B cell (primary cell): ENCODE data around the gene NUP214. TPM values are rescaled to one million over a fixed set of nuclear protein-coding genes. Genes with fewer than 3 reads are reported as not detected.

Experiments
- ATAC-seq: fragments of 200-7000 bp; cut with Tn5 transposase; one replicate; pipeline ENCODE4 v1.10.0; 2021; ENCODE audit warnings: low read depth, mild to moderate bottlenecking, moderate number of reproducible peaks, moderate library complexity
- CTCF ChIA-PET: fragments of 350-600 bp; sonication (Branson Sonifier 250); formaldehyde crosslinking; loops from one replicate; lab custom pipeline; 2021; ENCODE audit warnings: antibody characterized with exemption, inconsistent platforms; lab: Charles Lee
- POLR2A ChIA-PET: fragments of 350-600 bp; sonication (Branson Sonifier 250); formaldehyde crosslinking; loops from one replicate; lab custom pipeline; 2021; ENCODE audit warnings: antibody characterized with exemption; lab: Charles Lee
- DNase-seq: peaks from one replicate; pipeline ENCODE4 v3.0.0; 2013
- H2AFZ ChIP-seq: 2 replicates; pipeline ENCODE4 v1.6.1; 2012; ENCODE audit warnings: mild to moderate bottlenecking, low read depth, low read length; ENCODE audit not compliant: insufficient read depth, poor library complexity, severe bottlenecking
- H3K27ac ChIP-seq, 2 donors: 1 replicate in 1 of 2; 2 replicates in 1 of 2; pipeline ENCODE4 v1.5.1; 2012 to 2013; ENCODE audit warnings: low read length in 2 of 2, mild to moderate bottlenecking in 2 of 2, moderate library complexity in 1 of 2
- H3K27me3 ChIP-seq, 4 experiments: fragments of 200-600 bp in 1 of 4; sonication (generic) in 1 of 4; replicated peaks in 1 of 4; 1 replicate in 2 of 4; 2 replicates in 2 of 4; pipeline versions ENCODE4 v1.6.1 to v1.7.0; 2013 to 2016; ENCODE audit warnings: low read length in 3 of 4, mild to moderate bottlenecking in 2 of 4, mixed read lengths in 1 of 4, moderate library complexity in 1 of 4; ENCODE audit not compliant: insufficient read depth in 4 of 4, control insufficient read depth in 3 of 4; ENCODE audit errors: control extremely low read depth in 1 of 4
- H3K36me3 ChIP-seq, 2 experiments: replicated peaks in 1 of 2; 1 replicate in 1 of 2; 2 replicates in 1 of 2; pipeline versions ENCODE4 v1.6.1 to v1.7.1; 2013; ENCODE audit warnings: low read length in 1 of 2; ENCODE audit not compliant: insufficient read depth in 2 of 2, control insufficient read depth in 1 of 2; ENCODE audit errors: control extremely low read depth in 1 of 2, extremely low read depth in 1 of 2
- H3K4me1 ChIP-seq, 2 donors: fragments of 200-600 bp in 1 of 2; sonication (generic) in 1 of 2; 1 replicate in 1 of 2; 2 replicates in 1 of 2; pipeline versions ENCODE4 v1.5.1 to v1.6.1; 2013 to 2017; ENCODE audit warnings: low read length in 2 of 2; ENCODE audit not compliant: control insufficient read depth in 2 of 2, insufficient read depth in 2 of 2
- H3K4me2 ChIP-seq: replicated peaks from 2 replicates; pipeline ENCODE3; 2012; ENCODE audit warnings: mild to moderate bottlenecking, low read depth, low read length; ENCODE audit not compliant: poor library complexity, severe bottlenecking
- H3K4me3 ChIP-seq, 5 experiments: fragments of 200-600 bp in 1 of 5; sonication (generic) in 1 of 5; 1 replicate in 3 of 5; 2 replicates in 2 of 5; pipeline versions ENCODE4 v1.5.1 to v1.7.0; 2011 to 2016; ENCODE audit warnings: low read length in 4 of 5, mild to moderate bottlenecking in 4 of 5, low read depth in 2 of 5, control low read depth in 1 of 5, moderate library complexity in 1 of 5; ENCODE audit not compliant: insufficient read depth in 1 of 5; ENCODE audit errors: control extremely low read depth in 1 of 5, extremely low read depth in 1 of 5
- H3K79me2 ChIP-seq: fragments of 200-600 bp; sonication (generic); one replicate; pipeline ENCODE4 v1.6.0; 2016; ENCODE audit warnings: low read length; ENCODE audit not compliant: control insufficient read depth, insufficient read depth
- H3K9ac ChIP-seq: fragments of 200-600 bp; sonication (generic); 2 replicates; pipeline ENCODE4 v1.6.1; 2017; ENCODE audit warnings: mild to moderate bottlenecking, low read length, moderate library complexity
- H3K9me3 ChIP-seq, 3 donors: one replicate each; pipeline versions ENCODE4 v1.6.1 to v1.7.1; 2013; ENCODE audit warnings: low read length in 2 of 3; ENCODE audit not compliant: control insufficient read depth in 2 of 3, insufficient read depth in 1 of 3; ENCODE audit errors: control extremely low read depth in 1 of 3
- H4K20me1 ChIP-seq: 2 replicates; pipeline ENCODE4 v1.6.0; 2012; ENCODE audit warnings: mild to moderate bottlenecking, low read length; ENCODE audit not compliant: insufficient read depth, control insufficient read depth, poor library complexity, severe bottlenecking
- H3K27ac Mint-ChIP-seq: one replicate; pipeline ENCODE4 v1.8.0; 2021; ENCODE audit warnings: mixed read lengths
- H3K27me3 Mint-ChIP-seq: one replicate; pipeline ENCODE4 v1.8.0; 2021; ENCODE audit warnings: mixed read lengths
- H3K4me1 Mint-ChIP-seq: one replicate; pipeline ENCODE4 v1.8.0; 2021; ENCODE audit warnings: mixed read lengths
- H3K4me3 Mint-ChIP-seq: one replicate; pipeline ENCODE4 v1.8.0; 2021; ENCODE audit warnings: mixed read lengths
- H3K9me3 Mint-ChIP-seq: one replicate; pipeline ENCODE4 v1.8.0; 2022; ENCODE audit warnings: mixed read lengths; ENCODE audit not compliant: insufficient read depth
- EZH2 ChIP-seq: IDR thresholded peaks from 2 replicates; pipeline ENCODE4 v1.6.1; 2012; ENCODE audit warnings: borderline replicate concordance, low read depth, mild to moderate bottlenecking, moderate library complexity, low read length; ENCODE audit not compliant: insufficient read depth, poor library complexity, severe bottlenecking
- WGBS: methylation state at CpG from one replicate; pipeline ENCODE4 v1.1.5; 2013; ENCODE audit warnings: missing lambda C conversion rate; ENCODE audit not compliant: insufficient coverage; 5-methylcytosine and 5-hydroxymethylcytosine counted together
- intact Hi-C: fragments of 100-400 bp; cut with micrococcal nuclease; formaldehyde crosslinking; loops from one replicate; pipeline ENCODE4 v1.10.0; 2022
- polyA plus RNA-seq: library from polyadenylated mRNA; depleted of rRNA; stranded (reverse); fragments of >200 nt; gene quantifications from 2 replicates; pipeline ENCODE4 v1.2.3, GENCODE V29; 2012
- total RNA-seq, 2 donors: library from RNA; stranded (reverse); fragments of 120-200 nt in 1 of 2; gene quantifications; 1 replicate in 1 of 2; 2 replicates in 1 of 2; pipeline versions ENCODE4 v1.2.3 to v1.2.4, GENCODE V29; 2013 to 2022
- TF ChIP-seq, protein P1 (sequence below): fragments of 200-600 bp; IDR thresholded peaks from one replicate; pipeline ENCODE4 v1.8.0; 2022; ENCODE audit warnings: antibody characterized with exemption, mild to moderate bottlenecking

NUP214 gene
- total and polyA plus RNA-seq, 2 donors (not counting 1 experiment from before 2014, with no cell fraction given), result 19.0 to 94.6 TPM

DNA sequence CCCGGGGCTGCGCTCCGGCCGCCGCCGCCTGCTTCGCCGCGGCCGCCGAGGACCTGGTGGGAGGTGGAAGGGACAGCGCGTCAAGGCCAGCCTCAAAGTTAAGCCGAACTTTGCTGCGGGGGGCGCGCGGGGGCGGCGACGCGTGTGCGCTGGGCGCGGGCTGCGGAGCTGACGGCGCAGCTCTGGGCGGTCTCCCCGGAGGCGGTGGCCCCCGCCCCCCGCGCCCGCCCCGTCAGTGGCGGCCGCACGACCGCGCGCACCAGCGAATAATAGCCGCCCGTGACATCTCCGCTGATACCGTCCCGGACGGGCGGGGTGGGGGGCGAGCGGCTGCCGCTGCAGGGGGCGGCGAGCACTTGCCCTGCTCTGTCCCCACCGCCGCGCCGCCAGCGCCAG, 151.5 kb downstream of the NUP214 start:
- peaks cover 5% of the 10 kb centered on the region for H3K27me3 Mint-ChIP-seq
- ATAC-seq (peak; percentile 22), DNase-seq (peak; percentile 69)
- ChIA-PET CTCF (interaction anchor here (1.3 to 8.9 kb wide), 4 partner anchors 14 to 99 kb away, joined by 4 to 158 read pairs (median 22); no protein-coding TSS in a partner anchor), POLR2A (interaction anchor here (1.5 to 8.2 kb wide), 4 partner anchors 13 to 96 kb away, joined by 6 to 199 read pairs (median 14); no protein-coding TSS in a partner anchor)
- Histone ChIP-seq H3K36me3 (no peaks in the 10 kb centered on the region), H4K20me1 (peaks cover 8% of the 10 kb centered on the region), H3K4me1 (peaks cover 34 to 39% of the 10 kb centered on the region in 2 donors), H3K4me2 (peak overlapping the region; percentile 77), H3K79me2 (peaks cover 45% of the 10 kb centered on the region), H3K9me3 (no peaks in the 10 kb centered on the region), H2AFZ (peak overlapping the region; percentile 71), H3K9ac (peak overlapping the region; percentile 97), H3K27me3 (peaks cover 0 to 9% (median 2%) of the 10 kb centered on the region in 4 experiments), H3K4me3 (peak overlapping the region in 4 of 5 experiments; percentile 33 to 95 (median 78)), H3K27ac (peak overlapping the region in 1 of 2 donors; percentile 34)
- H3K9me3 Mint-ChIP-seq, result no peaks in the 10 kb centered on the region
- H3K4me3 Mint-ChIP-seq, result peak overlapping the region; percentile 53
- H3K4me1 Mint-ChIP-seq, result peaks cover 44% of the 10 kb centered on the region
- intact Hi-C loops, result loop anchor here (1.0 to 10.0 kb wide), 3 partner anchors 21 to 965 kb away; no protein-coding TSS in a partner anchor
- under 1% methylated on average over 60 of the region's 60 CpGs for WGBS
- H3K27ac Mint-ChIP-seq, result peak overlapping the region; percentile 37
- no peak for TF ChIP-seq EZH2
- TF ChIP-seq, protein P1, sequence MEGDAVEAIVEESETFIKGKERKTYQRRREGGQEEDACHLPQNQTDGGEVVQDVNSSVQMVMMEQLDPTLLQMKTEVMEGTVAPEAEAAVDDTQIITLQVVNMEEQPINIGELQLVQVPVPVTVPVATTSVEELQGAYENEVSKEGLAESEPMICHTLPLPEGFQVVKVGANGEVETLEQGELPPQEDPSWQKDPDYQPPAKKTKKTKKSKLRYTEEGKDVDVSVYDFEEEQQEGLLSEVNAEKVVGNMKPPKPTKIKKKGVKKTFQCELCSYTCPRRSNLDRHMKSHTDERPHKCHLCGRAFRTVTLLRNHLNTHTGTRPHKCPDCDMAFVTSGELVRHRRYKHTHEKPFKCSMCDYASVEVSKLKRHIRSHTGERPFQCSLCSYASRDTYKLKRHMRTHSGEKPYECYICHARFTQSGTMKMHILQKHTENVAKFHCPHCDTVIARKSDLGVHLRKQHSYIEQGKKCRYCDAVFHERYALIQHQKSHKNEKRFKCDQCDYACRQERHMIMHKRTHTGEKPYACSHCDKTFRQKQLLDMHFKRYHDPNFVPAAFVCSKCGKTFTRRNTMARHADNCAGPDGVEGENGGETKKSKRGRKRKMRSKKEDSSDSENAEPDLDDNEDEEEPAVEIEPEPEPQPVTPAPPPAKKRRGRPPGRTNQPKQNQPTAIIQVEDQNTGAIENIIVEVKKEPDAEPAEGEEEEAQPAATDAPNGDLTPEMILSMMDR, result no peak

DNA sequence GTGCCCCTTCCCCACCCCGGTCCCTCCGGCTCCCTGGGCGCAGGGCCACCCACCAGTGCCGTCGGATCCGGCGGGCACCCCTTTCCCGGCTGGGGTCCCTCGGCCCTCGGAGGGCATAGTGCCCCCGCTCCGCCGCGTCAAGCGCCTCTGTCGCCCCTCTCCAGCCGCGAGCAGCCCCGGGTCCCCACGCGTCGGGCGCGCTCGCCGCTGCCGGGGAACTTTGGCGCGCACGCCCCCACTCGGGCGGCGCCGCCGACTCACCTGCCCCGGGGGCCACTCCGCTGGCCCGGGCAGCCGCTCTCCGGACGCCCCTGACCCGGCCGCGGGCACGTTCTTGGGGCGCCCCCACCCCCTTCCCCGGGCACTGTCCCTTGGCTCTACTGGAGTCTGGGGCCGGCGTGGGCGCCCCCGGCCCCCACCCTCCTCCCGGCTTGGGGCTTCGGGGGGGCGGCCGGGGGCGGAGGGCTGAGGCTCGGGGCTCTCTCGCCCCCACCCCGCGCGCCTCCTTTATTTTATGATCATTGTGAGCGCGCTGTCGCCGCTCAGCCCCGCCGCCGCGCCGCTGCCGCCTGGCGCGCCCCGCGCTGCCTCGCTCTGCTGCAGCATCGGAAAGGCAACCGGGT, 152.0 kb downstream of the NUP214 start:
- peak overlapping the region; percentile 37 for H3K27ac Mint-ChIP-seq
- H2AFZ ChIP-seq, result peak overlapping the region; percentile 71
- peak; percentile 66 for DNase-seq

More for the DNA sequence above, 152.0 kb downstream of the NUP214 start:
- Histone ChIP-seq H3K36me3 (no peaks in the 10 kb centered on the region), H3K27ac (peak overlapping the region in 1 of 2 donors; percentile 34), H3K27me3 (peaks cover 0 to 14% (median 5%) of the 10 kb centered on the region in 4 experiments), H3K4me2 (peak overlapping the region; percentile 77), H3K79me2 (peaks cover 40% of the 10 kb centered on the region), H3K9ac (peak overlapping the region; percentile 97), H4K20me1 (peaks cover 8% of the 10 kb centered on the region), H3K9me3 (no peaks in the 10 kb centered on the region), H3K4me3 (peak overlapping the region; percentile 9 to 95 (median 66)), H3K4me1 (peaks cover 34 to 38% of the 10 kb centered on the region in 2 donors)
- Mint-ChIP-seq H3K4me1 (peaks cover 44% of the 10 kb centered on the region), H3K9me3 (no peaks in the 10 kb centered on the region), H3K27me3 (peaks cover 10% of the 10 kb centered on the region), H3K4me3 (peak overlapping the region; percentile 53)
- intact Hi-C loops, result loop anchor here (5.0 to 10.0 kb wide), 2 partner anchors 57 to 965 kb away; no protein-coding TSS in a partner anchor
- CTCF ChIA-PET, result interaction anchor here (1.5 to 8.9 kb wide), 3 partner anchors 22 to 99 kb away, joined by 4 to 158 read pairs (median 37); no protein-coding TSS in a partner anchor
- peak; percentile 13 for ATAC-seq
- TF ChIP-seq, protein P1, result peak; percentile 12
- TF ChIP-seq EZH2, result no peak
- WGBS, result under 1% methylated on average over 78 of the region's 78 CpGs
- POLR2A ChIA-PET, result interaction anchor here (0.7 to 8.2 kb wide), 4 partner anchors 8 to 79 kb away, joined by 3 to 199 read pairs (median 6); no protein-coding TSS in a partner anchor
